IMR-90 (cell line): ENCODE measurements around the gene ALK. TPM values are rescaled to one million over a fixed set of nuclear protein-coding genes. Genes with fewer than 3 reads are reported as not detected.

ENCODE experiments used
- ATAC-seq: fragments of 200-7000 bp; cut with Tn5 transposase; 2 replicates; pipeline ENCODE4 v1.9.1; 2020; ENCODE audit warnings: low read depth, mild to moderate bottlenecking, moderate library complexity
- BruUV-seq: library from RNA; stranded (reverse); fragments of 400-500 nt; replicated peaks from 2 replicates; lab custom pipeline; 2021; lab: Mats Ljungman, UMichigan
- CTCF ChIA-PET: fragments of 300-600 bp; formaldehyde crosslinking; extraction: SDS; loops from one replicate; lab custom pipeline; 2021; ENCODE audit warnings: antibody characterized with exemption; lab: Yijun Ruan, JAX
- POLR2A ChIA-PET: fragments of 300-600 bp; sonication (Branson Sonifier 250); formaldehyde crosslinking; loops from one replicate; lab custom pipeline; 2022; ENCODE audit warnings: antibody characterized with exemption; ENCODE audit not compliant: unreplicated experiment; lab: Charles Lee
- DNase-seq: peaks from one replicate; pipeline ENCODE4 v3.0.0; 2013
- H2AFZ ChIP-seq: replicated peaks from 2 replicates; pipeline ENCODE3; 2013; ENCODE audit warnings: low read length, mild to moderate bottlenecking; ENCODE audit not compliant: poor library complexity
- H2AK5ac ChIP-seq: 2 replicates; pipeline ENCODE4 v1.6.1; 2013; ENCODE audit warnings: low read depth, low read length, inconsistent platforms
- H2AK9ac ChIP-seq: replicated peaks from 2 replicates; pipeline ENCODE3; 2013; ENCODE audit warnings: mild to moderate bottlenecking, low read depth, low read length, moderate library complexity; ENCODE audit not compliant: poor library complexity
- H2BK120ac ChIP-seq: 2 replicates; pipeline ENCODE4 v1.6.1; 2013; ENCODE audit warnings: low read depth, low read length, inconsistent platforms
- H2BK15ac ChIP-seq: 3 replicates; pipeline ENCODE4 v1.6.1; 2013; ENCODE audit warnings: low read depth, low read length, inconsistent platforms
- H2BK20ac ChIP-seq: 2 replicates; pipeline ENCODE4 v1.6.1; 2013; ENCODE audit warnings: low read depth, mild to moderate bottlenecking, inconsistent platforms, low read length, moderate library complexity
- H2BK5ac ChIP-seq: 2 replicates; pipeline ENCODE4 v1.6.1; 2013; ENCODE audit warnings: mild to moderate bottlenecking, low read depth, low read length, inconsistent platforms; ENCODE audit not compliant: poor library complexity, severe bottlenecking
- H3K14ac ChIP-seq: replicated peaks from 2 replicates; pipeline ENCODE4 v1.6.1; 2013; ENCODE audit warnings: low read depth, low read length, inconsistent platforms
- H3K18ac ChIP-seq: 2 replicates; pipeline ENCODE4 v1.6.1; 2013; ENCODE audit warnings: low read depth, low read length, control low read depth
- H3K23ac ChIP-seq: 2 replicates; pipeline ENCODE4 v1.6.1; 2013; ENCODE audit warnings: low read depth, low read length, inconsistent platforms
- H3K27ac ChIP-seq: 2 replicates; pipeline ENCODE4 v1.5.1; 2013; ENCODE audit warnings: mild to moderate bottlenecking, control low read depth, low read length; ENCODE audit not compliant: insufficient read depth
- H3K27me3 ChIP-seq: 2 replicates; pipeline ENCODE4 v1.6.1; 2013; ENCODE audit warnings: low read length; ENCODE audit not compliant: control insufficient read depth, insufficient read depth
- H3K36me3 ChIP-seq: 2 replicates; pipeline ENCODE4 v1.6.1; 2013; ENCODE audit warnings: low read length, mixed read lengths; ENCODE audit not compliant: control insufficient read depth, insufficient read depth
- H3K4ac ChIP-seq: 2 replicates; pipeline ENCODE4 v1.6.1; 2013; ENCODE audit warnings: low read depth, low read length, inconsistent platforms
- H3K4me1 ChIP-seq: 2 replicates; pipeline ENCODE4 v1.6.1; 2013; ENCODE audit warnings: low read length, mixed read lengths; ENCODE audit not compliant: control insufficient read depth, insufficient read depth
- H3K4me2 ChIP-seq: 2 replicates; pipeline ENCODE4 v1.6.1; 2013; ENCODE audit warnings: low read depth, mild to moderate bottlenecking, control low read depth, low read length, moderate library complexity
- H3K4me3 ChIP-seq: 2 replicates; pipeline ENCODE4 v1.5.1; 2013; ENCODE audit warnings: low read depth, mild to moderate bottlenecking, control low read depth, low read length, moderate library complexity; ENCODE audit not compliant: insufficient read depth
- H3K56ac ChIP-seq: 2 replicates; pipeline ENCODE4 v1.6.1; 2013; ENCODE audit warnings: low read length, inconsistent platforms; ENCODE audit not compliant: insufficient read depth; ENCODE audit errors: extremely low read depth
- H3K79me1 ChIP-seq, 2 experiments: 2 replicates each; pipeline ENCODE4 v1.6.1; 2013; ENCODE audit warnings: low read length in 2 of 2, inconsistent platforms in 1 of 2, low read depth in 1 of 2
- H3K9ac ChIP-seq: 2 replicates; pipeline ENCODE4 v1.6.1; 2013; ENCODE audit warnings: low read depth, low read length, control low read depth
- H3K9me1 ChIP-seq: 2 replicates; pipeline ENCODE4 v1.6.1; 2013; ENCODE audit warnings: low read length, inconsistent platforms; ENCODE audit not compliant: insufficient read depth
- H3K9me3 ChIP-seq: 2 replicates; pipeline ENCODE4 v1.6.1; 2013; ENCODE audit warnings: low read length; ENCODE audit not compliant: control insufficient read depth, insufficient read depth
- H4K20me1 ChIP-seq: 2 replicates; pipeline ENCODE4 v1.6.1; 2013; ENCODE audit warnings: low read length, inconsistent platforms; ENCODE audit not compliant: insufficient read depth
- H4K5ac ChIP-seq: 2 replicates; pipeline ENCODE4 v1.6.1; 2013; ENCODE audit warnings: mild to moderate bottlenecking, low read depth, low read length, control low read depth
- H4K8ac ChIP-seq, 2 experiments: 2 replicates each; pipeline ENCODE4 v1.6.1; 2013; ENCODE audit warnings: low read depth in 2 of 2, low read length in 2 of 2, control low read depth in 1 of 2, inconsistent platforms in 1 of 2
- H4K91ac ChIP-seq: 2 replicates; pipeline ENCODE4 v1.6.1; 2013; ENCODE audit warnings: low read depth, low read length, inconsistent platforms; ENCODE audit not compliant: insufficient read depth
- POLR2A ChIP-seq: IDR thresholded peaks from 2 replicates; pipeline ENCODE4 v1.6.1; 2012; ENCODE audit warnings: mild to moderate bottlenecking, low read depth, low read length
- RAD21 ChIP-seq: IDR thresholded peaks from 2 replicates; pipeline ENCODE4 v1.6.1; 2012; ENCODE audit warnings: low read length, improper control_type of control experiment
- WGBS, 2 experiments: methylation state at CpG; one replicate each; pipeline versions ENCODE4 v1.1.5 to v1.1.7; 2013; ENCODE audit warnings: missing lambda C conversion rate in 2 of 2; ENCODE audit not compliant: insufficient read length in 1 of 2; ENCODE audit errors: extremely low coverage in 2 of 2; 5-methylcytosine and 5-hydroxymethylcytosine counted together
- dilution Hi-C: fragments of 300-500 bp; cut with HindIII; formaldehyde crosslinking; loops from one replicate; pipeline ENCODE4 v1.14.3; 2018; ENCODE audit warnings: low sequenced_read_pairs; ENCODE audit not compliant: unreplicated experiment
- in situ Hi-C: fragments of 300-500 bp; cut with MboI; formaldehyde crosslinking; loops from 3 replicates; pipeline ENCODE4 v1.14.3; 2019; ENCODE audit warnings: low sequenced_read_pairs, inconsistent platforms, mixed read lengths
- intact Hi-C: fragments of 100-400 bp; cut with micrococcal nuclease; formaldehyde crosslinking; loops from 2 replicates; pipeline ENCODE4 v1.10.0; 2022
- polyA plus RNA-seq, 3 experiments: library from polyadenylated mRNA; depleted of rRNA; stranded (reverse); fragments of >200 nt; gene quantifications; 2 replicates each; pipeline ENCODE4 v1.2.3, GENCODE V29; 2012; ENCODE audit warnings: low replicate concordance in 1 of 3
- total RNA-seq: library from RNA; depleted of rRNA; stranded (reverse); fragments of >200 nt; gene quantifications from 2 replicates; pipeline ENCODE4 v1.2.3, GENCODE V29; 2012

ALK gene
- total and polyA plus RNA-seq, 2 of the 4 experiments (the other 2 are of a cell fraction): not detected

- H4K8ac ChIP-seq: no peak overlapping the region
- H2BK20ac ChIP-seq: no peak overlapping the region
These were observed 226.6 kb downstream of the ALK start for GRCh38 chr2:29694741-29695140.

More at GRCh38 chr2:29694741-29695140, 226.6 kb downstream of the ALK start:
- H3K36me3 ChIP-seq: no peaks in the 10 kb centered on the region
- BruUV-seq: no TSS peak
- no peak overlapping the region for H3K27ac ChIP-seq
- H3K4ac ChIP-seq: no peak overlapping the region
- H2BK5ac ChIP-seq: no peak overlapping the region
- DNase-seq: no peak
- no peak overlapping the region for H3K4me3 ChIP-seq
- intact Hi-C loops: no loop called here
- no peak overlapping the region for H3K9ac ChIP-seq
- H3K14ac ChIP-seq: no peak overlapping the region
- H3K9me3 ChIP-seq: no peaks in the 10 kb centered on the region
- no peak overlapping the region for H2BK120ac ChIP-seq
- no peaks in the 10 kb centered on the region for H4K20me1 ChIP-seq
- in situ Hi-C loops: no loop called here
- TF ChIP-seq RAD21: no peak
- TF ChIP-seq POLR2A: no peak
- no CpG with 5 or more reads among the region's 5 CpGs for WGBS, 2 experiments
- no peak overlapping the region for H2AK5ac ChIP-seq
- H2AK9ac ChIP-seq: no peak overlapping the region
- no peaks in the 10 kb centered on the region for H3K9me1 ChIP-seq
- no peak overlapping the region for H4K91ac ChIP-seq
- H3K4me1 ChIP-seq: no peaks in the 10 kb centered on the region
- no peak overlapping the region for H2AFZ ChIP-seq
- peaks cover 2% of the 10 kb centered on the region for H3K27me3 ChIP-seq
- no peak overlapping the region for H3K56ac ChIP-seq
- no peak for ATAC-seq
- no peak overlapping the region for H3K4me2 ChIP-seq
- no peak overlapping the region for H4K5ac ChIP-seq
- H3K23ac ChIP-seq: no peak overlapping the region
- POLR2A ChIA-PET: no interaction called here
- no peak overlapping the region for H3K18ac ChIP-seq
- no peaks in the 10 kb centered on the region for H3K79me1 ChIP-seq
- dilution Hi-C loops: no loop called here
- CTCF ChIA-PET: no interaction called here
- no peak overlapping the region for H2BK15ac ChIP-seq
